Posterior vena cava (tissue), 2 donors: ENCODE results near the gene ICA1. TPM values are rescaled to one million over a fixed set of nuclear protein-coding genes. Genes with fewer than 3 reads are reported as not detected.
"Not testable (repeated sequence)": the region's sequence is repeated elsewhere in the genome, so short reads cannot be mapped to it uniquely, and the experiment has no call there.

Experiments used
- DNase-seq: peaks from one replicate; pipeline ENCODE4 v3.0.0-alpha.2; 2020; ENCODE audit warnings: low spot score
- intact Hi-C, 2 donors: fragments of 100-400 bp; cut with DNase I; formaldehyde crosslinking; loops; one replicate each; pipeline versions ENCODE4 v1.14.1 to v1.14.2; 2022 to 2023
- total RNA-seq, 2 donors: library from RNA; stranded (reverse); fragmentation: NEBNext Ultra II Directional; extraction: Animal tissue kit (Norgen Biotek cat#: 25700); gene quantifications; one replicate each; pipeline ENCODE4 v1.2.1, GENCODE V29; 2021
- donor health status: DM: yes; HTN: yes; CAD: no.
- donor health status: DM: yes; HTN: yes; CAD: no.

Gene ICA1
- total RNA-seq, 2 donors from 2014 or later: 9.4 to 11.8 TPM

GRCh38 chr7:8089036-8089780 lies 172.8 kb downstream of the ICA1 start:
- no peak for DNase-seq
- intact Hi-C loops: no loop called here

GRCh38 chr7:8086239-8086638 lies 175.7 kb downstream of the ICA1 start:
- intact Hi-C loops: no loop called here
- DNase-seq: no peak

GRCh38 chr7:8085420-8085819 lies 176.5 kb downstream of the ICA1 start:
- intact Hi-C loops: no loop called here
- DNase-seq: no peak

- intact Hi-C loops: no loop called here
- no peak for DNase-seq
Measured at GRCh38 chr7:8084836-8085235, 177.1 kb downstream of the ICA1 start.

GRCh38 chr7:8082762-8083161 lies 179.2 kb downstream of the ICA1 start:
- DNase-seq: no peak
- intact Hi-C loops: no loop called here

GRCh38 chr7:8078418-8078817 lies 183.5 kb downstream of the ICA1 start:
- no peak for DNase-seq

GRCh38 chr7:8070451-8071180 lies 191.4 kb downstream of the ICA1 start:
- DNase-seq: no peak
- intact Hi-C loops: no loop called here

More at GRCh38 chr7:8078418-8078817, 183.5 kb downstream of the ICA1 start:
- intact Hi-C loops: no loop called here

GRCh38 chr7:8068892-8069686 lies 192.9 kb downstream of the ICA1 start:
- intact Hi-C loops: no loop called here
- DNase-seq: no peak

- no peak for DNase-seq
- intact Hi-C loops: no loop called here
Measured at GRCh38 chr7:8065356-8065813, 196.6 kb downstream of the ICA1 start.

- intact Hi-C loops: no loop called here
- DNase-seq: no peak
Measured at GRCh38 chr7:8064828-8065227, 197.1 kb downstream of the ICA1 start.

- no peak for DNase-seq
- intact Hi-C loops: no loop called here
Measured at GRCh38 chr7:8063706-8064297, 198.2 kb downstream of the ICA1 start.

- DNase-seq, intact Hi-C loops: not testable (repeated sequence)
Measured at GRCh38 chr7:8063300-8063699, 198.7 kb downstream of the ICA1 start.

Other genes with a start within 250 kb of the ICA1 start
- not detected for gene NXPH1, start 171.4 kb upstream of the ICA1 start, total RNA-seq